Neural progenitor cell (in vitro differentiated cells): ENCODE measurements around the gene RNF150.

Experiments used
- CTCF ChIP-seq: fragments of 200-600 bp; sonication (generic); IDR thresholded peaks from 2 replicates; pipeline ENCODE4 v1.5.1; 2017; ENCODE audit warnings: antibody characterized with exemption, mild to moderate bottlenecking
- EZH2phosphoT487 ChIP-seq: fragments of 200-600 bp; sonication (generic); IDR thresholded peaks from 2 replicates; pipeline ENCODE4 v1.6.1; 2017; ENCODE audit warnings: antibody characterized with exemption

- TF ChIP-seq CTCF (no peak), EZH2phosphoT487 (no peak)
Measured at GRCh38 chr4:141174457-141174856, 41.2 kb upstream of the RNF150 start.
